Inferior parietal cortex (tissue), 1 donor: ENCODE measurements around the gene COPE.
"Not testable (repeated sequence)": the region's sequence is repeated elsewhere in the genome, so short reads cannot be mapped to it uniquely, and the experiment has no call there.

ENCODE experiments used
- DNase-seq: peaks from one replicate; pipeline ENCODE4 v3.0.0-alpha.2; 2016; ENCODE audit errors: extremely low spot score

The COPE gene

DNA sequence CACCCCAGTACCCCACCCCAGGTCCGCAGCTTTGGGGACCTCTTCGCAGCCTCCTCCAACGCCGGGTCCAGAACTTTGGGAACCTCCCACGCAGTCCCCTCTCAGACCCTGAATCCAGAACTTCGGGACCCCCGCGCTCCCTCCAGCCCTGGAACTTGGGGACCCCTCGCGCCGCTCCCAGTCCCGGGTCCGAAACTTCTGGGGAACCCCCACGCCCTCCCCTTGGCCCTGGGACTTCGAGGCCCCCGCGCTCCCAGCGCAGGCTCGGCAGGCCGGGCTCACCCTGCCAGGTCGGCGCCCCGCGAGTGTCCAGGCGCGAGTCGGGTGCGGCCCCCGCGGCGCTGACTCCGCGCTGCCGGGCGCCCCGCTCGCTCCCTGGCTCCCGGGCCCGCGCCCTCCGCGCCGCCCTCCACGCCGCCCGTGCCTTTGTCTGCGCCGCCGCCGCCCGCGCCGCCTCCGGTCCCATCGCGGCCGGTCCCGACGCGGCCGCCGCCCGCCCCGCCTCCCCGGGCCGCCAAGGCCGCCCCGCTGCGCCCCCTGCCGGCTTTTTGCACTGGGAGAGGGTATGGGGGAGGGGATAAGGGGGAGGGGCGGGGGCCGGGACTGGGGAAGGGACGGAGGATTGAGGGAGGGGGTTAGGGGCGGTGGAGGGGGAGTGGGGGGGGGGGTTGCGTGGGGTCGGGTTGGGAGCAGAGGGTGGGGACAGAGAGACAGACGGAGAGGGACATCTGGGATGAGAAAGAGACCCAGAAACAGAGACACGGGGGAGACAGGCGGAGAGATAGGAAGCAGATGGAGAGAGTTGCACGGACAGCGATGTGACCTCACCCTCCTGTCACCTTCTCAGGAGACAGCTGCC lies 21.8 kb upstream of the COPE start, which contains the start of gene HOMER3:
Gene HOMER3, minus strand, starts transcription at position 449 of the 859 bp plus-strand sequence. CDS start 2,235 bp downstream, outside the sequence.
- DNase-seq = peak; percentile 64

DNA sequence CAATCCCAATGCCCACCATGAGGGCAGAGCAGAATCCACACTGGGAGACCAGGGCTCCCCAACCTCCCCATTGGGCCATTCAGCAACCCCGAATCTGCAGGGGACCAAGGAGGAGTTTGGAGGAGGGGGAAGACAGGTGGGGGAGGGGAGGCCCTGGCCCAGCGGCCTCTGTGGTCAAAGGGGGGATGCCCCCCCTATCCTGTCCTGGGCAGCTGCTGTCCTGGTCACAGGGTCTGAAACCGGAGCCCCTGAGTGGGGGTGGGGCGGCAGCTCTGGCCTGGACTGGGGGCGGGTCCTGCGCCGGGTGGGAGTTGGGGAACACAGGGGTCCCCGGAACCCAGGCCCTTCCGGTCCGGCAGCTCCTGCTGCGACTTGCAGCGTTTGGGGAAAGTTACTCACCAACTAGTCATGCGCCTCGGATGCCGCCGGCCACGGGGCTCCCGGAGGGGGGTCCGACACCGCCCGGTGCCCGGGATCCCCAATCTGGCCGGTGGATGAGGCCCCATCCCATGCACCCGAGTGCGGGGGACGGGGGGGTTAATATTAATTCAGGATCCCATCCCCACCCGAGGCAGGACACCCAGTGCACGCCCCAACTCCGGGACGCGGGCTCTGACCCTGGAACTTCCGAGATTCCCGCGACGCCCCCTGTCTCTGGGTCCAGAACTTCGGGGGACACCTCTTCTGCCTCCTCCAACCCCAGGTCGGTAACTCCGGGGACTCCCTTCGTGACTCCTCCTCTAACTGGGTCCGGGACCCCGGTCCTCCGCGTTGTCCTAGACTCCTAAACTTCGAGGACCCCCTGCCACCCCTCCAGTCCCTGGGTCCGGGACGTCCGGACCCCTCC lies 21.0 kb upstream of the COPE start:
- DNase-seq = peak; percentile 7

DNA sequence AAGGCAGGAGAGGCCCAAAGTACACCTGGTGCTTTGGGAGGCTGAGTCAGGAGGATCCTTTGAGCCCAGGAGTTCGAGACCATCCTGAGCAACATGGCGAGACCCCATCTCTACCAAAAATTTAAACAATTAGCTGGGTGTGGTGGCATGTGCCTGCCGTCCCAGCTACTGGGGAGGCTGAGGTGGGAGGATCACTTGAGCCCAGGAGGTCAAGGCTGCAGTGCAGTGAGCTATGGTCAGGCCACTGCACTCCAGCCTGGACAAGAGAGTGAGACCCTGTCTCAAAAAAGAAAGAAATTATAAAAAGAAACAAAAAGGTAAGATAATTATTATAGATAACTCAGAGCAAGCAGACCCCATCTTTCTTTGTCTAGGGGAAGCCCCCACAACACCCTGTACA lies 20.0 kb upstream of the COPE start:
- no peak for DNase-seq

DNA sequence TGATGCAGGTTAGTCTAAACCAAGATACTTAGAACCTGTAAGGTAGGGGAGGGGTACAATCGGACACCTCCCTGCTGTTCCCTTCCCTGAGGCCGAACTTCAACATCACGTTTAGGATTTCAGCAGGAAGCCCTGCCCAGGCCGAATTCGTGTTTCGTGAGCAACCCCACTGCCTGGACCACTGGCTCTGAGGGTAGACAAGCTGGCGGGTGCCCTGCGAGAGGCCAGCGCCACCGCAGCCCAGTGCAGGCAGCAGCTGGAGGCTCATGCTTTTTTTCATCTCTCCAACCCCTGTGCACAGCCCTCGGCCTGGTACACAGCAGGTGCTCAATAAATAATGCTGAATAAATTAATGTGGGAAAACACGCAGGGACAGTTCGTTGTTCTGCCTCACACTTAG lies 14.1 kb upstream of the COPE start:
- DNase-seq = no peak

DNA sequence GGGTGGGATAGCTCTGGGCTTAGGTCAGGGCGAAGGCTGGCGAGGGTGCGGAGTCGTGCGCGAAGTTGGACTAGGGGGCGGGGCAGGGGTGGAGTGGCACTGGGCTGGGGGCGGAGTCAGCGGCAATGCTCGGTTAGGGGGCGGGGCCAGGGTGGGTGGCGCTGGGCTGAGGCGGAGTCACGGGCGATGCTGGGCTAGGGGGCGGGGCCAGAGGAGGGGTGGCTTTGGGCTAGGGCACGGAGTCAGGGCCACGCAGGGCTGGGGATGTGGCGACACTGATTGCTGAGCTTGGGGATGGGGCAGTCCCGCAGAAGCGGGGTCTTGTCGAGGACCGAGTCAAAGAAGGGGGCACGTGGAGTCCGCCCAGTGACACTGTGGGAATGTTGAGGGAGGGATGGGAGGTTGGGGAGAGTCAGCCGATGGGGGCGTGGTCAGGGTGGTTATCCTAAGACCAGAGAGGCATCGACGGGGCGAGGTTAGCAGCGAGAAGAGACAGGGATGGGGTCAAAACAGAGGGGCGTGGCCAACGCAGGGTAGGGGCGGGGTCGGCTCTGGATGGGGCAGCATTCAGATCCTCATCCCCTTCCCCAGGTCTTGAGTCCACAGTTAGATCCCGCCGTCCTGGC lies 13.1 kb upstream of the COPE start:
- DNase-seq = no peak

DNA sequence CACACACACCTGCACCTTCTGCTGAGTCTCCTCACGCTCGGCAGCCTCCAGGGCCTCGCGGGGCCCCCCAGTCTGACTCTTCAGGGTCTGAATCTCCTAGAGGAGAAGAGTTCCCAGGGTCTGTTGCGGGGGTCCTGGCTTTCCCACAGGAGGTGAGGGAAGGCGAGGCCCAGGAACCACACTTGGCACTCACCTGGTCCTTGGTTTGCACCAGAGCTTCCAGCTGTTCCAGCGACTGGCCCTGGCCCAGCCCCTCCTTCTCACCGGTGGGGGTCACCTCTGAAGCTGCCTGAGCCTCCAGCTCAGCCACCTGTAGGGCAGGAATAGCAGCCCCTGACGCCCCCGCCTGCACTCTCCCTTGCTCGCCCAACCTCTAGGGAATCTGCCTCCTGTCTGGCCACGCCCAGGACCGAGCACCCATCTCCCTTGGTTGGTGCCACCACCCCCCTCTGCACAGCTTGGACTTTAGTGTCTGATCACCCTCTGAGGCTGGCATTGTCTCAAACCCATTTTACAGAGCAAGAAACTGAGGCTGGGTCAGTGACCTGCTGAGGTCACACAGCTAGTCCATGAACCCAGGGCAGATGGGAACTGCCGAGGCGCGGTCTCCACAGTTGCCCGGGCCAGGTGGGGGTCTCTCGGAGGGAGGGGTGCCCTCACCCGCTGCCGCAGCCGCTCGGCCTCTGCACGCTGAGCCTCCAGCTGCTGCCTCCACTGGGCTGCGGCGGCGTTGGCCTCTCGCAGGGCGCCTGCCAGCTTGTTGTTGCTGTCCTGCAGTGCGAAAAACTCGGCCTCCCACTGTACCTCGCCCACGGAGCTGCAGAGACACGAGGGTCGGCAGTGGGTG lies 12.4 kb upstream of the COPE start:
- DNase-seq = no peak

DNA sequence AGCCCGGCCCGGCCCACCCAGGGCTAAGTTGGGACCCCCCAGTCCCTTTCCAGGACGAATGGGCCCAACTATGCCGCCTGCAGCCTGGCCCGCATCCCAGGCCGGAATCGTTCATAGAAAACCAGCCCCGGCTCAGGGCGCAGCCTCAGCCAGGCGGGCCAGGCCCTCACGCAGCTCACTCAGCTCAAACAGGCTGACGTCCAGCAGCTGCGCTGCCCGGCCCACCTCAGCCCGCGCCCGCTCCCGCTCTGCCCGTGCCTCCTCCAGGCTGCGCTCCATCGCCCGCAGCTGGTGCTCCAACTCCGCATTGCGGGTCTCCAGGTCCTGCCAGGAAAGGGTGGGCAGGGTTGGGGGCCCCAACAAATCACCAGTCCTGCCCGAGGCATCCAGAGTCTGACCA lies 10.1 kb upstream of the COPE start:
- DNase-seq = no peak

DNA sequence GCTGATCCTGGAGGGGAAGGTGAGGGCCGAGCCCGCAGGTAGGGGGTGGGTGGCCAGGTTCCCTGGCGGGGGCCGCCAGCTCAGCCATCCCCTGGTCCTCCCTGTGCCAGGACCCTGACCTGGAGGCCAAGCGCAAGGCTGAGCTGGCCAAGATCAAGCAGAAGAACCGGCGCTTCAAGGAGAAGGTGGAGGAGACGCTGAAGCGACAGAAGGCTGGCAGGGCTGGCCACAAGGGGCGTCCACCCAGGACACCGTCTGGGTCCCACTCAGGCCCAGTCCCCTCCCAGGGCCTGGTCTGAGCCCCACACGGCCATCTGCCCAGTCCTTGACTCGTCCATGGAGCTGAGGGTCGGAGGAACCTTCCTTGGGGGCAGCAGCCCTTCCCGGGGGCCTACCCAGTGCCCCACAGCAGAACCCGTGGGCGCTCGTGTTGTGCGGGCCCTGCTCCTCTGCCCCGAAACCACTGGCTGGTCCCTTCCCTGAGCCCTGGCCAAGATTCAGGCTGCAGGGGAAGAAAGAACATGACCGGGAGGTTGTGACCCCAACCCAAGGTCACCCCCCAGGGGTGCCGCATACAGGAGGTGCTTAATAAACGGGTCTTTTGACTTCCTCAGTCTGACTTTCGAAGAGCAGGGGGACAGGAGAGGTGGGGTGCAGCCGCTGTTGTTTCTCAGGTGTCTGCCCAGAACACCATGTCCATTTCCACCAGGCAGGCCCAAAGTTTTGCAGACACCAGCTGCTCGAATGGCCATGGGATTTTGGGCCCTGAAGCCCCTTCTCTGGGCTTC lies 9.0 kb upstream of the COPE start:
- no peak for DNase-seq

DNA sequence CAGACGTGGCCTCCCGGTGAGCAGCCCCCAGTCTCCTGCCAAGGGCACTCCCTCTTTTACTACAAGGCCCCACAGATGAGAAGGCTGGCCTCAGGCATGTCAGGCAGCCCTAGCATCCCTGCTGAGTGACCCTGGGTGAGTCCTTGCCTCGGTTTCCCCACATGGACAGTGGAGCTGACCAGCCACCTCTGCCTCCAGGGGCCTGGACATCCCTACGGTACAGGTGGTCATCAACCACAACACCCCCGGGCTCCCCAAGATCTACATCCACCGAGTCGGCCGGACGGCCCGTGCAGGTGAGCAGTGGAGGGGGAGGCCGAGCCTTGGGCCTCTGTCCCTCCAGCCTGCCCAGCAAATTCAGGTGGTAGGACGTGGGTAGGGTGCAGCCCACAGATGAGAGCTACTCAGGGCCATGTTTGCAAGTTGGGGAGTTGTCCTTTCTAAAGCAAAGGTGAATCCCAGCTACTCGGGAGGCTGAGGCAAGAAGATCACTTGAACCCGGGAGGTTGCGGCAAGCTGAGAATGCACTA lies 5.6 kb upstream of the COPE start:
- DNase-seq = no peak

DNA sequence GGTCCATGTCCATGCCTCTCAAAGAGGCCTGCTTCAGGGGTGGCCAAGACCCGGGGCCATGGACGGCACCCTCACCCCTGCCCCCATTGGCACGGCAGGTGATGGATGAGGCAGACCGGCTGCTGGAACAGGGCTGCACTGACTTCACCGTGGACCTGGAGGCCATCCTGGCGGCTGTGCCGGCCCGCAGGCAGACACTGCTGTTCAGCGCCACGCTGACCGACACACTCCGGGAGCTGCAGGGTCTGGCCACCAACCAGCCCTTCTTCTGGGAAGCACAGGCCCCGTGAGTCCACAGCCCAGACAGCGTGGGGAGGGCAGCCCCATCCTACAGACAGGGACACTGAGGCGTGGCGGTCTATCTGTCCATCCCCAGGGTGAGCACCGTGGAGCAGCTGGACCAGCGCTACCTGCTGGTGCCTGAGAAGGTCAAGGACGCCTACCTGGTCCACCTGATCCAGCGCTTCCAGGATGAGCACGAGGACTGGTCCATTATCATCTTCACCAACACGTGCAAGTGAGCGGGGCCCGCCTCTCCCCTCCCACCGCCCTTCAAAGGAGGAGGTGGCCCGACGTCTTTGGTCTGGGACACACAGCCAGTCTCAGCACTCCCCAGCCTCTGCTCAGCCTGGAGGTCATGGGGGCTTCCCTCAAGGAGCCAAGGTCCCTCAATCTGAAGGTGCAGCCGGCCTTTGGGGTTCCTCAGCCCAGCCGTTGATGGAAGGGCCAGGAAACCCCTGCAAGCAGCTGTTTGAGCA lies 3.2 kb upstream of the COPE start:
- no peak for DNase-seq

DNA sequence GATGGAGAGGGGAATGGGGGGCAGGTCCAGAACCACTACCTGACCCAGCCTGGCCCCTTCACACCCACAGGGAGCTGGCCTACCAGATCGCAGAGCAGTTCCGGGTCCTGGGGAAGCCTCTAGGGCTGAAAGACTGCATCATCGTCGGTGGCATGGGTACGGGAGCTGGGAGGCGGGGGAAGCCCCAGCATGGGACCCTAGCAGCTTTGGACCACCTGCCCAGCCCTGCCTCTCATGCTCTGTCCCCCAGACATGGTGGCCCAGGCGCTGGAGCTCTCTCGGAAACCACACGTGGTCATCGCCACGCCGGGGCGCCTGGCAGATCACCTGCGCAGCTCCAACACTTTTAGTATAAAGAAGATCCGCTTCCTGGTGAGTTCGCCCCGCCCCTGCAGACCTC lies 2.4 kb upstream of the COPE start:
- DNase-seq = no peak

DNA sequence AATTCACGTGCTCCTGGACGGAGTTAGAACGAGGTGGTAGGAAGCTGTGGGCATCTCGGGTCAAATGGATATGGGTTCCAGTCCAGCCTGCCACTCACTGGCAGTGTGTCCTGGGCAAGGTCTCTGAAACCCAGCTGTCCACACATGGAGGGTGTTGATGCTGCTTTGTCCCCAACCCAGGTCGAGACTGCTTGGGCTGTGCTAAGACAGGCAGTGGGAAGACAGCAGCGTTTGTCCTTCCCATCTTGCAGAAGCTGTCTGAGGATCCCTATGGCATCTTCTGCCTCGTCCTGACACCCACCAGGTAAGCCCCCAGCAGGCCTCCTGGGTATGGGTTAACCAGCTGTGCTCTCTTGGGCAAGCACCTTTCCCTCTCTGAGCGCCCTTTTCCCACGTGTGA lies 1.2 kb upstream of the COPE start:
- no peak for DNase-seq

DNA sequence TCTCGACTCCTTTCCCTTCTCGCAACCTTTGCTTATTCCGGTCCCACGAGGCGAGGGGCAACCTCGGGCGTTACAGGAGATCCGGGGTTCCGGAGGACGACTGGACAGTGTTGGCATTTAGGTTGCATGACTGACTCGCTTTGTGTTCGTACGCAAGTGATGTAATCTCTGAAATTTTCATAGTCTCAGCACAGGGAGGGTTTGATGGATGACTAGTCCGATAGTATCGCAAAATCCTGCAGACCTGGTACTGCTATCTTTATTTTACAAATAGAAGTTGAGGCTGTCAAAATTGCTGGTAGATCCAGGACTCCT lies 670 bp upstream of the COPE start:
- no peak for DNase-seq

DNA sequence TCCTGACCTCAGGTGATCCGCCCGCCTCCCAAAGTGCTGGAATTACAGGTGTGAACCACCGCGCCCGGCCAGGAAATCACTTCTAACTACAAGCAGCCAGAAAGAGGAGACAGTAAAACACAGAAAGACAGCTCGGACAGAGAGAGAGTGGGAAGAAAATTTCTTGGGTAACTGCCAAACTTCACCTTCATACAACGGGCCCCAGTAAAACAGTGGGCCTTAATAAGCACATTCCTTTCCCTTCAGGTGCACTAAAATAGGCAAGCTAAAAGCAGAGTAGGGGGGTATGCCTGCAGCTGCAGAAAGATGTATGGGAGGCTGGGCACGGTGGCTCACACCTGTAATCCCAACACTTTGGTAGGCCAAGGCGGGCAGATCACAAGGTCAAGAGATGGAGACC lies 1.6 kb downstream of the COPE start:
- DNase-seq = not testable (repeated sequence)

DNA sequence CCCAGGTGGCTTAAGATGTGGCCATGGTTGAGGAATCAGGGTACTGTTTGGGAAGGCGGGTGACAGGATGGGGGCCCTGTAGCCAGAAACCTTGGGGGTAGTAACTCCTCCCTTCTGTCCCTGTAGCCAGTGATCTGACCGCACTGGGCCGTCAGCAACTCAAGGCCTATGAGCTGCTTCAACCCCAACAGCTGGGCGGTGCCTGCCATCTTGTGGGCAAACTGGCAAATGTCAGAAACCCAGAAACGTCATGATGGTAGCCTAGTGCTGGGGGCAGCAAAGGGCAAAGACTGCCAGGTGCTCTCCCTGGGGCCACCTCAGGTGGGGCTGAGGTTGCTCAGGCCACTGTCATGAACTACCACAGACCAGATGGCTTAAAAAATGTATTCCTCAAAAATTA lies 3.5 kb downstream of the COPE start:
- peak; percentile 74 for DNase-seq

DNA sequence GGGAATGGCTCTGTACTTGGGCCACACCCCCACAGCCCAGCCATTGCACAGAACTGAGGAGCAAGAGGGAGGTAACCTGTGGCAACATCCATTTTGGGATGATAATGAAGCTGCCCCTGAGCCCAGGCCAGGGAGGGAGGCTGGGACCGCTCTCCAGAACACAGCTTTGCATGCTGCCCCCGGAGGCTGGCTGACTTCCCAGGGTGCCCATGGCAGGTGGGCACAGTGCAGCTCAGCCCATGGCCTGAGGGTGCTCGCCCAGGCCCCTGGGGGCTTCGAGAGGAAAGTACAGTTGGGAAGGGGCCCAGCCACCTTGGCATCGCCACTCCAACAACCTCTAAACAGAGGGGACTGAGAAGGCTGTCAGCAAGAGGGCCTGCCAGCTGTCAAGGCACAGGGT lies 5.7 kb downstream of the COPE start:
- no peak for DNase-seq

DNA sequence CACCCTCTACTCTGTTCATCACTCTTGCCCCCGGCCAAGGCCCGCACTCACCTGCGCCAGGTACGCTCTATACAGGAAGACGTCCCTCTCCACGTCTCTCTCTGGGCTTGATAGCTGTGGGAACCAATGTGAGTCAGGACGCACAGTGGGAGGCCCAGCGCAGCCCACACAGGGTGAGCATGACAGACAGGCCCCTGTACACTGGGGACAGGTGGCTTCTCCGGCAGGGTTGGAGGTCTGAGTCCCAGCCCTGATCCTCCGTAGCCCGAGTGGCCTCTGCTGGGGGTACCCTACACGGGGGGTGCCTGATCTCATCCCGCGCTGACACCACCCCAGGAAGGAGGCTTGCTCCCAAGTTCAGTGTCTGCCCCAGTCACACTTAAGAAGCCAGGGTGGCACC lies 6.3 kb downstream of the COPE start:
- DNase-seq = no peak

DNA sequence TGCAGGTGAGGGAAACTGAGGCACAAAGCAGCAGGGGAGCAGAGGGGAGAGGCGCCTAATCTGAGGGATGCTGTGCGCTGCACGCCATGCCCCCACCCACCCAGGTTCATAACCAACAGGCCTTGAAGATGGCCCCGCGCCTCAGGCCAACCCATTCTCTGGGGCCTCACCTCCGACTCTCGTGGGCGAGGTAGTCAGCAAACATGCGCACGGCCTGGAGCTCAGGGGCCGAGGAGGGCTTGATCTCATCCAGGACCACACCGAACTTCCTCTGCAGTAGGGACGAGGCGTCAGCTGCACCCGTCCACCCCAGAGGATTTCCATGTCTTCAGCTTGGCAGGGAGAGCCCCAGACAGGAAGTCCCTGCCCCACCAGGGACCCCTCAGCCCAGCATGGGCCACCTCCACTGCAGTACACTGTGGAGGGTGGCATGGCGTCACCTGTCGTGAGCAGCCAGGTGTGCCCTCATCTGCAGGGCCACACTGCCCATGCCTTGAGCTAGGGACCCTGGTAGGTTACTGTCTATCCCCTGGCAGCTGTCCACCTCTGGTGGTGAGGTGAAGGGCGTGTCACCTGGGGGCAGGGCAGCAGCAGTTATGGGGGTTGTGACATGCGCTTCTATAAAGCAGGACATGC lies 8.3 kb downstream of the COPE start:
- no peak for DNase-seq

DNA sequence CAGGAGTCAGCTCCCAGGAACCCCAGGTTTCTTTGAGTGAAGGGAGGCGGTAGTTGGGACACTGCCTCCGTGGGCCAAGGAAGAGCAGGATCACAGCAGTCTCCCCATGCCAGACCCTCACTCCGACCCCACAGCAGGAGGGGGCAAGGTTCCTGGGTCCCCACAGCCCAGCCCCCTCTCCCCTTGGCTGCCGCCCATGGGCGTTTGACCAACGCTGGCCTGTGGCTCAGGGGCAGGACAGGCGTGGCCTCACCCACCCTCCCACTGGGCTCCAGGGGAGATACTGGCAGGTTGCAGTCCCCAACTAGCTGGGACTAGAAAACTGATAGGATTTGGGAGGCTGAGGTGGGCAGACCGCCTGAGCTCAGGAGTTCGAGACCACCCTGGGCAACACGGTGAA lies 9.2 kb downstream of the COPE start:
- no peak for DNase-seq
